ENCODE results near the gene DALRD3.

DALRD3 gene

GRCh38 chr3:49017971-49018706 lies at the start of gene DALRD3:
Gene DALRD3 (minus strand): TSS chr3:49018580. CDS start chr3:49018564, 16 bp downstream.
- no peak for FAIRE-seq

GRCh38 chr3:49058011-49058410 lies 39.6 kb upstream of the DALRD3 start:
- FAIRE-seq = no peak

- FAIRE-seq = no peak
Observed at GRCh38 chr3:49057268-49057667, 38.9 kb upstream of the DALRD3 start.

GRCh38 chr3:49054344-49054862 lies 36.0 kb upstream of the DALRD3 start:
- no peak for FAIRE-seq

- FAIRE-seq = no peak
Observed at GRCh38 chr3:49053543-49053942, 35.2 kb upstream of the DALRD3 start.

- FAIRE-seq = no peak
Observed at GRCh38 chr3:49035281-49035680, 16.9 kb upstream of the DALRD3 start.

- FAIRE-seq = no peak
Observed at GRCh38 chr3:49034650-49035049, 16.3 kb upstream of the DALRD3 start.

GRCh38 chr3:49032646-49033304 lies 14.4 kb upstream of the DALRD3 start:
- FAIRE-seq = no peak

GRCh38 chr3:49030321-49030720 lies 11.9 kb upstream of the DALRD3 start:
- FAIRE-seq = no peak

- FAIRE-seq = peak; percentile 58
Observed at GRCh38 chr3:49029563-49029884, 11.1 kb upstream of the DALRD3 start.

- FAIRE-seq = no peak
Observed at GRCh38 chr3:49028673-49029562, 10.5 kb upstream of the DALRD3 start, which contains the start of gene IMPDH2. Gene IMPDH2 (minus strand): TSS chr3:49029398. CDS start chr3:49029350, 48 bp downstream.

GRCh38 chr3:49028298-49028672 lies 9.9 kb upstream of the DALRD3 start:
- no peak for FAIRE-seq

GRCh38 chr3:49027634-49028033 lies 9.3 kb upstream of the DALRD3 start:
- FAIRE-seq = no peak

GRCh38 chr3:49026536-49026935 lies 8.2 kb upstream of the DALRD3 start:
- FAIRE-seq = no peak

- no peak for FAIRE-seq
Observed at GRCh38 chr3:49025793-49026520, 7.6 kb upstream of the DALRD3 start.

- FAIRE-seq = no peak
Observed at GRCh38 chr3:49025005-49025792, 6.8 kb upstream of the DALRD3 start.

GRCh38 chr3:49024449-49024848 lies 6.1 kb upstream of the DALRD3 start:
- FAIRE-seq = no peak

- no peak for FAIRE-seq
Observed at GRCh38 chr3:49023775-49024174, 5.4 kb upstream of the DALRD3 start.

GRCh38 chr3:49022688-49023171 lies 4.3 kb upstream of the DALRD3 start:
- FAIRE-seq = no peak

- FAIRE-seq = no peak
Observed at GRCh38 chr3:49021813-49022687, 3.7 kb upstream of the DALRD3 start, which contains the start of gene NDUFAF3. Gene NDUFAF3 (plus strand): TSS chr3:49022121. CDS start chr3:49022145, 24 bp downstream.

All from islet of Langerhans (tissue), 1 donor.